NCI-H526 treated with DMSO at 0.1 percent for 48 hours (cell line): ENCODE results near the gene PPHLN1.

ENCODE experiments used
- DNase-seq: peaks from one replicate; lab custom pipeline; 2025; lab: John Stamatoyannopoulos, UW

PPHLN1 gene, protein sequence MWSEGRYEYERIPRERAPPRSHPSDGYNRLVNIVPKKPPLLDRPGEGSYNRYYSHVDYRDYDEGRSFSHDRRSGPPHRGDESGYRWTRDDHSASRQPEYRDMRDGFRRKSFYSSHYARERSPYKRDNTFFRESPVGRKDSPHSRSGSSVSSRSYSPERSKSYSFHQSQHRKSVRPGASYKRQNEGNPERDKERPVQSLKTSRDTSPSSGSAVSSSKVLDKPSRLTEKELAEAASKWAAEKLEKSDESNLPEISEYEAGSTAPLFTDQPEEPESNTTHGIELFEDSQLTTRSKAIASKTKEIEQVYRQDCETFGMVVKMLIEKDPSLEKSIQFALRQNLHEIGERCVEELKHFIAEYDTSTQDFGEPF

DNA sequence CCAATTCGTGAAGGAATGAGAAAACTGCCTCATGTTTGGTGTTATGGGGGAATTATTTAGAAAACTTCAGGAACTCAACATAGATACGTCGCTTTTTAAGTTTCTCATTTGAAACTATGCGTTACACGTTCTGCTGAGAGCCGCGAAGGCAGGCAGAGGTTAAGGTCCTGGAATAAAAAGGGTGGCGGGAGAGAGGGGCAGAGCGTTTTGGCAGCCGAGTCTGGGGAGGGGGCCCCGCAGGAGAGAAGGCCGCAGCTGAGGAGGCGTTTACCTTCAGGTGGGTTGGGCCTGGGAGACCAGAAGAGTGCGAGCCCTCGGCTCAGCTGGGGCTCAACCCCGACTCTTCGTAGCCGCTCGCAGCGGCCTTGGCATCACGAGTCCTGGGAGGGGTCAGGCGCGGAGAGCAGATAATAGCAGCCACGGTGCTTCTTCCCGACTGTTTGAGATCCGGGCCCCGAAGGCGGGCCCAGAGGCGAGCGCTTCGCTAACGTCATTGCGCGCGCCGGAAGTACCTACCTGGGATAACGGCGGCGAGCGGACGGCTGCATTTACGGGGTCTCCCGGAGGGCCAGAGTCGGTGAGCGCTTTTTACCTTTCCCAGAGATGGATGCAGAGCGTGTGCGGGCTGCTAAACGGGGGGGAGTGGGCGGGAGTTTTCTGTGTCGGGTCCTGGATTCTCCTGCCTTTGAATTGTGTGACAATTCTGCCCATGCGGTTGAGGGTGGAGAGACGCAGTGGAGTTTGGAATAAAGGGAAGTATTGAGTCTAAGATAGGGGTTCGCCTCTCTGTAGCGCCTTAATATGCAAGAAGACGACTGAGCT, at the start of gene PPHLN1, which contains the start of gene ZCRB1:
PPHLN1 (plus strand) TSS at position 515 of the 822 bp plus-strand sequence. CDS start 9,736 bp downstream, outside the sequence.
ZCRB1 (minus strand) TSS at position 442 of the 822 bp plus-strand sequence. CDS start 1,992 bp downstream, outside the sequence.
- DNase-seq, result peak; percentile 87

DNA sequence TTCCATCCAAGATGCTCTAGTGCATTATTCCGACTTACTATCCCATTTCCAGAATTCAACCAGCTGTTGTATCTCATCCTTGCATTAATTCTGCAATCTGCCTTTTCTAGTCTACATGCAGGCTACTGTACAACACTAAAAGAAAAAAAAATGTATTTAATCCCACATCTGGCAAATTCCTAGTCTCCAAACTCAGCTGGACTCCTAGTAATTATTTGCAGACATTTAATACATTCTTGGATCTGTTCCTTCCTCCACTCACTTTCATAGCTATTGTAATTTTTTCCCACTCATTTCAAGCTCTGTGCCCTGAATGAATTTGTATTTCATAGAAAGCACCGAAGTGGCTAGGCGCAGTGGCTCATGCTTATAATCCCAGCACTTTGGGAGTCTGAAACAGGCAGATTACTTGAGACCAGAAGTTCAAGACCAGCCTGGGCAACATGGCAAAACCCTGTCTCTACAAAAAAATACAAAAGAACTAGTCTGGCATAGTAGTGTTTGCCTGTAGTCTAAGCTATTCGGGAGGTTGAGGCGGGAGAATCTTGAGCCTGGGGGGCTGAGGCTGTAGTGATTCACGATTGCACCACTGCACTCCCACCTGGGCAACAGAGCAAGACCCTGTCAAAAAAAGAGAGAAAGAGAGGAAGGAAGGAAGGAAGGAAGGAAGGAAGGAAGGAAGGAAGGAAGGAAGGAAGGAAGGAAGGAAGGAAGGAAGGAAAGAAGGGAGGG, 48.4 kb upstream of the PPHLN1 start:
- no peak for DNase-seq

DNA sequence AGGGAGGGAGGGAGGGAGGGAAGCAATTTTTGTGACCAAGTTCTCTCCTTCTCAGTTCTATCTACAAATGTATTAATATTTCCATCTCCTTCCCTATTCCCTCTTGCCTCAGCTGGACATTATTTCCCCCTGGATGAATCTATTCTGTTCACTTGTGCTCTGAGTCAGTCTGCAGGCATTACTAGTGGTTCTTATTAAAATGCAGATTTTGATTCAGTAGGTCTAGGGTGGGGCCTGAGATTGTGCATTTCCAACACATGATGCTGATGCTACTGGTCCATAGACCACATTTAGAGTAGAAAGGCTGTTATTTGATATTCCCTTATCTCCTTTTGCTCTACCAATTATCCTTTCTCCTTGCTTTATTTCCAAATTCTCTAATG, 47.8 kb upstream of the PPHLN1 start:
- no peak for DNase-seq

DNA sequence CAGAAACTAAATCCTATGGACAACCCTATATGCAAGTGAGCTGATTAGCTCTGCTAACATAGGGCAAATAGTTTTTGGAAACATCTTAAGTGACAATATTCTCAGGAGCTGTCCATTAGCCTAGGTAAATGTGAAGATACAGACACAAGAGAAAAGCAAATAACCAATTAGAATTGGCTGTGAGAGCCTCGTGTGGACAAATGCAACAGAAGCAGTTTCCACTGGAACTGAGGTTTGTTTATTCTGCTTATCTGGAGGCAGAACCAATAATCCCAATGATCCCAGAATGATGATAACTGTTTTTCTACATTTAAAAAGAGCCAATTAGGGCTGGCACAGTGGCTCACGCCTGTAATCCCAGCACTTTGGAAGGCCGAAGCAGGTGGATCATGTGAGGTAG, 44.7 kb upstream of the PPHLN1 start:
- DNase-seq, result no peak

DNA sequence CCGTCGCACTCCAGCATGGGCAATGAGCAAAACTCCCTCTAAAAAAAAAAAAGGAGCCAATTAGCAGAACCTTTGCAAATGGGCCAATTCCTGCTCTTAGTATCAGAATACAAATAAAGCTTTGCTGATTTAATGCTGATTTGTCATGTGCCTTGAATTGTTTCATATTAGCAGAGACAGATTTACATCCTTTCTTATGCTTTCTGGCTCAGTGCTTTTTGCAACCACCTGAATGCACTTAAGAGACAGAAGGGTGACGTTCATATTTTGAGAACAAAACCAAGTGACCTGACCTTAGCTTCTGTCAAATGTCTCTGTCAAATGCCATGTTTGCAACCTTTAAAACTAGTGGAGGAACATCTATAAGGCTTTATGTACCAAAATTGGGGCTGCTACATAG, 44.1 kb upstream of the PPHLN1 start:
- no peak for DNase-seq

DNA sequence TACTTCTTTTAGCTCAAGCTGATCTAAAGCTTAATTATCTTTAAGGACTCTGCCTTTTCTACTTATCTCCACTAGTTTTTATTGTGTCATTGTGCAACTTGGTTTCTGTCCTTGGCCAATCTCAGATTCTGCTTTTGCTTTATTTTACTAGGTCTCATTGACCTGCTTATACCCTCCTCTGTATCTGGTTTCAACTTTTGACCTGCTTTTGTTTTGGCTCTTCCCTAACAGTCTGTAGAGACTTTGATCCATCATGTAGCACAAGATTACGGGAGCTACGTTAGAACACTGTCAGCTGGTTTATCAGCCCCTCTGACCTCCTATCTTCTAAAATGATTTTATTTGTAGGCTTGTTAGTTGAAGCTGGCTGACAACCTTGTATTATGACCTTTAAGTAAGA, 43.7 kb upstream of the PPHLN1 start:
- DNase-seq, result no peak

DNA sequence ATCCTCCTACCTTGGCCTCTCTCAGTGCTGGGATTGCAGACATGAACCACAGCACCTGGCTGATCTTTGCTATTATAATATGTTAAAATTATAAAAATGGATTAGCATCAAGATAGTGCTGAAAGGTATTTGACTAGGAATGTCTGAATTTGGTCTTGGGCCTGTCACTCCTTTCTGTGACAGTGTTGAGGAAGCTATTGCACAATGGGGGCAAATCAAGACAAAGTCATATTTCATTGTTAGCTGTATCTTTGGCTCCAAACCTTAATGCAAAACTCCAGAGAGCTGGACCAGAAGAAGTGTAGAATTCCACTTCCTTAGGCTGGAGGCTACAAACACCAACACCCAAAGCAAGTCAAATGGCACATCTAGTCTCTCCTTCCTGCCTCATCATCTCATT, 42.2 kb upstream of the PPHLN1 start:
- no peak for DNase-seq

DNA sequence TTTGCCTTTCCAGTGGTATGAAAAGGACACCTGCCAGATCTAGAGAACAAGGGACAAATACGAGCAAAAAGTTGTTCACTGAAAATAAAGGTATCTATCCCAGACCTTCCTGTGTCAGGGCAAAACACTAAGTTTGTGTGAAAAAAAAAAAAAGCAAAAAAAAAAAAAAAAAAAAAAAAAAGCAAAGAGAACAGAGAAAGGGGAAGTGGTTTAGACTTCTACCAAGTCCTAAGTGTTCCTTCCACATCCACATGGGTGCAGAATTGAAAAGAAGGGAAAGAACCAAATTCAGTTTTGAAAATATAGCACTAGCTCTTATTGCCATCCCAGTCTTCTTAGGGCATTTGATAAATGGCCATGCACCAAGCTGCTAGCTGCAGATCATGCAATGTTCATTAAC, 41.8 kb upstream of the PPHLN1 start:
- no peak for DNase-seq

DNA sequence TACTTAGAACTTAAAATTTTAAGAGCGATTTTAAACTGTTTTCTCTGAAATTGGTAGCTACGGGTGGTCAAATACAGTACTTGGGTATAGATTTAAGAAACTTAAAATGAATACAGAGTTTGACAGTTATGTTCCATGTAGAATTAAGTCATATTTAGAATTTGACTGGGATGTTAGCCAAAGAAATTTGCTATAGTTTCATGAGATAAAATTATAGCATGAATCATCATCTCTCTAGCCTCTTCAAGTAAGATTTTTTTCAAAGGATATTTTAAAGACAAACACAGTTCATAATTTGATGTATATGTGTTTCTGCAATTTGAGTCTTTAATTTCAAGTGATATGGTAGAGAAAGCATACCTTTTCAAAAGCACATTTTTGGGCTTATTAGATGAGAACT, 41.1 kb upstream of the PPHLN1 start:
- no peak for DNase-seq

DNA sequence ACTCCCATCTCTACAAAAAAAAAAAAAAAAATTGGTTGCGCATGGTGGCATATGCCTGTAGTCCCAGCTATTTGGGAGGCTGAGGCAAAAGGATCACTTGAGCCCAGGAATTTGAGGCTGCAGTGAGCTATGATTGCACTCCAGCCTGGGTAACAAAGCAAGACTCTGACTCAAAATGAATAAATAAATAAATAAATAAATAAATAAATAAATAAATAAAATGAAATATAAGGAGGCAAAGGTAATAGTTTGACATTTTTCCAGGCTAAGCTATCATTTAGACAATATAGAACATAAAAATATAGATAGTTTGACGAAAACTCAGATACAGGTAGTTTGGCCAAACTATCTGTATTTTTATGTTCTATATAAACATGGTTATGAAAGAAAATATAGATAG, 40.5 kb upstream of the PPHLN1 start:
- no peak for DNase-seq

DNA sequence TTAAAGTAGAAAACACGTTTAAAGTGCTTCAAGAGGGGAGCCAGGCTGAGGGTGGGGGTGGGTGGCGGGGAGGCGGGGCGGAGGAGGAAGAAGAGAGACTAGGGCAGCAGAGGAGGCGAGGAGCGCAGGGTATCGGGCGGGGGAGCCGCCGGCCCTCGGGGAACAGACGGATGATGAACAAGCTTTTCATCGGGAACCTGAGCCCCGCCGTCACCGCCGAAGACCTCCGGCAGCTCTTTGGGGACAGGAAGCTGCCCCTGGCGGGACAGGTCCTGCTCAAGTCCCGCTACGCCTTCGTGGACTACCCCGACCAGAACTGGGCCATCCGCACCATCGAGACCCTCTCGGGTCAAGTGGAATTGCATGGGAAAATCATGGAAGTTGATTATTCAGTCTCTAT, 39.2 kb upstream of the PPHLN1 start:
- DNase-seq, result no peak

DNA sequence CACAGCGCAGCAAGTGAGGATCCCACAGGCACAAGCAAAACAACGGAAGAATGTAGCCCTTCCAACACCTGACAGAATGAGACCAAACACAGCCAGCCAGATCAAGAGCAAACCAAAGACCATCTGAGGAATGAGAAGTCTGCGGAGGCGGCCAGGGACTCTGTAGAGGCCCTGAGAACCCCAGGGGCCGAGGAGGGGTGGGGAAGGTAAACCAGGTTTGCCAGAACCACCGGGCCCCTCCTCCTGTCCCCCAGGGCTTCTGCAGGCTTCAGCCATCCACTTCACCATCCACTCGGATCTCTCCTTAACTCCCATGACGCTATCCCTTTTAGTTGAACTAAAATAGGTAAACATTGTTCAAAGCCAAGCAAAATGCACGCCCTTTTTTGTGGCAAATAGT, 37.4 kb upstream of the PPHLN1 start:
- DNase-seq, result no peak

DNA sequence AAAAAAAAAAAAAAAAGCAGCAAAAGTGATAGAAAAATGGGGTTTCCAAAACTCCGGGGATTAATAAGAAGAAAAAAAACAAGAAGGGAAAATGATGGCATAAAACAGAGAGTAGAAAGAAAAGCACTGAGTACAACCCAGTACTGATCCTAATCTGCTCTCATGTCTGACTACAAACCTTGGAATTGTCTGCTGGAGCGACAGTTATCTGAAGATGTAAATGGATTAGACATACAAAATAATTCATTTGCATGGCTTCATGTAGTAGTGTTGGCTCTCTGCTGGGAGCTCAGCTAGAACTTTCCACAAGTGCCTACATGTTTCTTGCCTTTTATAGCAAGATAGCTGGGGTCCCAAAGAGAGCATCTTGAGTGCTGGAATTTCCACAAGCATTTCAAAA, 34.3 kb upstream of the PPHLN1 start:
- peak; percentile 15 for DNase-seq

DNA sequence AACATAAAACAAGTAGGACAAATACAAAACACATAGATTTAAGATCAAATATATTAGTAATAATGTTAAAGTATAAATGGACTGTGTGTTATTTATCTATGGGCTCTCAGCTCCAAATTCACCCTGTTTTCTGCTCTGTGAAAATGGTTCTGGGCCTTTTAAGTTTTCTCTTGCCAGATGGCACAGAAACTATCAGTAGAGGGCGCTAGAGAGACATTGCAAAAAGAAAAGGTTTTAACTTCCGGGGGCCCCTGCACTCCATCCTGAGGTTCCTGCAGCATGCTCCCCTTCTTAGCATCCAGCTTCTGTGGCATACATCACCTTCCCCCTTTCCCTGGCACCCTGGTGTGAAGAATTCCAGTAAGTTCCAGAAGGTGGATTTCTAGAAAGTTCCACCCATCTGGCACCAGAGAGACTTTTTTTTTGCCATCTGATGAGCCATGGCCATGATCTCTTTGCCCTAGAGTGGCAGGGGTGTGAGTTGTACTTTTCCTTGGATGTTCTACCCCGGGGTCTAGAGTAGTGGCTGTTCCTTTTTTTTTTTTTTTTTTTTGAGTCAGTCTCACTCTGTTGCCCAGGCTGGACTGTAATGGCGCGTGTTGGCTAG, 29.4 kb upstream of the PPHLN1 start:
- DNase-seq, result no peak

DNA sequence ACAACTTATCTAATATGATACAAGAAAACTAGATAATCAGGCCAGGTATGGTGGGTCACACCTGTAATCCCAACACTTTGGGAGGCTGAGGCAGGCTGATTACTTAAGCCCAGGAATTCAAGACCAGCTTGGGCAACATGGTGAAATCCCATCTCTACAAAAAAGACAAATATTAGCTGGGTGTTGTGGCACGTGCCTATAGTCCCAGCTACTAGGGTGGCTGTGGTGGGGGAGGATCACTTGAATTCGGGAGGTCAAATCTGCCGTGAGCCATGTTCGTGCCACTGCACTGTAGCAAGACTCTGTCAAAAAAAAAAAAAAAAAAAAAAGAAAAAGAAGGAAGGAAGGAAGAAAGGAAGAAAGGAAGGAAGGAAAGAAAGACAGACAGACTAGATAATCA, 27.1 kb upstream of the PPHLN1 start:
- DNase-seq, result no peak

DNA sequence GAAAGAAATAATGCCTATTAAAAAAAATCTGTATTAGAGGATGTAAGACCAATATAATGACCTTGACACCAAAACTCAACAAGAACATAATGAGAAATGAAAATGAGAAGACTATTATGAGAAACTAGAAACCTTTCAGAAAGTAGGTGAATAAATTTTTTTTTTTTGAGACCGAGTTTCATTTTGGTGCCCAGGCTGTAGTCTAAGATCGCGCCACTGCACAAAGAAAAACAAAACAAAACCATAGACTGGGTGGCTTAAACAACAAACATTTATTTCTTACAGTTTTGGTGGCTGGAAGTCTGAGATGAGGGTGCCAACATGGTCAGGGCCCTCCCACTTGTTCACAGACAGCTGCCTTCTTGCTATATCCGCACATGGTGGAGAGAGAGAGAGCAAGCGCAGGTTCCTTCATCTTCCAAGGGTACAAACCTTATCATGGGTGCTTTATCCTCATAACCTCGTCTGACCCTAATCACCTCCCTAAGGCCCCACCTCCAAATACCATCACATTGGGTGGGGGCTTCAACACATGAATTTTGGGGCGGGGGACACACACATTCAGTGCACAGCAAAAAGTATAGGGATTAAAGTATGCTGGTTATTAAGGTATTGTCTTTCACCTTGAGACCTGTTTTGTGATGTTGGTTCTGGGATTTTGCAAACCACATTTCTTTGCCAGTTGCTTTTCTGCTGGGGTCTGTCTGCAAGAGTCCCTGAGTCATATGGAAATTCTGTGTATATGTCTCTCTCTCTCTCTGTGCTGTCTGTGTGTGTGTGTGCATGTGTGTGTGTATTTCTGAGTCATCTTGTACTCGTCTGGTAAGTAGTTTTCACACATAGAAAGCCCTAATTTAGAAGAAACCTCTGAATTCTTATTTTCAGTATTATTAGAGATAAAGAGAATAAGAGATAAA, 26.3 kb upstream of the PPHLN1 start:
- DNase-seq, result no peak

DNA sequence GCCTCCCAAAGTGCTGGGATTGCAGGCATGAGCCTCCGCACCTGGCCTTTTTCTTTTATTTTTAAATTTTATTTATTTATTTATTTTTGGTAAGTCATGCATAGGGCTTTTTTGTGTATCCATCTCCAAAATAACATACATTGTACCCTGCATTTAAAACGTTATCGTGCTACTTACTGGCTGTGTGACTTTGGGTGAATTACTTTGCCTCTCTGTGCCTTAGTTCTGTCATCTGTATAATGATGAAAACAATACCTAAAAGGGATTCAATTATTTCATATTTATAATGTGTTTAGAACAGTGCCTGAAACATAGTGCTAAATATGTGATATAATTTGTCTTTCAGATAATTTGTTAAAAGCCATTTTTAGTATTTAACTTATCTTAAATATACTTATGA, 19.7 kb upstream of the PPHLN1 start:
- DNase-seq, result no peak

DNA sequence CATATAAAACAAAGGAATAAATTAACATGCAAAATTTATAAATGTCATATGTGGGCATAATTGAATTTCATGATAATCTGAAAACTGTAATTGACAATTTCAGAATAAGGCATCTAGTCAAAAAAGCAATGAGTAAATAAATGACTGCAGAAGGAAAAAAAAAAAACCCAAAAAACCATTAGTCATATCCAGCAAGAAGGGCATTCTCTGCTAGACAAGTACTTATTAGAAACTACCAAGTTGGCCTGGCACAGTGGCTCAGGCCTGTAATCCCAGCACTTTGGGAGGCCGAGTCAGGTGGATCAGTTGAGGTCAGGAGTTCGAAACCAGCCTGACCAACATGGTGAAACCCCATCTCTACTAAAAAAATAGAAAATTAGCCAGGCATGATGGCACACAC, 17.6 kb upstream of the PPHLN1 start:
- DNase-seq, result no peak

DNA sequence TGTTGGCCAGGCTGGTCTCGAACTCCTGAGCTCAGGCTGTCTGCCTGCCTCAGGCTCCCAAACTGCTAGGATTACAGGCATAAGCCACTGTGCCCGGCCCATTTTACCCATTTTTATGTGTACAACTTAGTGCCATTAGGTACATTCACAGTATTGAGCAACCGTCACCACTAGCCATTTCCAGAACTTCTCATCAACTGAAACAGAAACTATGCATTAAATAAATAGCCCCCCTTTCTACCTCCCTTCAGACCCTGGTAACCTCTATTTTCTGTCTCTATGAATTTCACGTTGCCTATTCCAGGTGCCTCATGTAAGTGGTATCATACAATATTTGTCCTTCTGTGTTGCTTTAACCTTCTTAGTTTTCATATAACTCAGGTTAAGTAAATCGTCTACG, 16.0 kb upstream of the PPHLN1 start:
- no peak for DNase-seq

DNA sequence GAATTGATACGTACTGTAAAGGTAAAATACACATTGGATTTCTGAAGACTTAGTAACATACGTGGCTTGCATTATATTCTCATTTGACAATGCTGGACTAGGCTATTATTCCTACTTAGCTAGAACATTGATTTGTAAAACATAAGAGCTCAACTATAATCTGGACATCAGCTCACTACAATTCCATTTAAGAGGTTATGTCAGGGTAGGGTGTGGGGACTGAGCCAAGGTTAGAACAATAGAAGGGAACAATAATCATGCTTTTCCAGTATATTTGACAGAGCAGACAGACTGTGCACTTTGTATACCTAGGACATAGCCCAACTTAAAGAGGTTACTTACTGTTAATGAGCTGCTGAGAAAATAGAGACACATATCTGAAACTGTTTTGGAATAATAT, 10.9 kb upstream of the PPHLN1 start:
- DNase-seq, result no peak

DNA sequence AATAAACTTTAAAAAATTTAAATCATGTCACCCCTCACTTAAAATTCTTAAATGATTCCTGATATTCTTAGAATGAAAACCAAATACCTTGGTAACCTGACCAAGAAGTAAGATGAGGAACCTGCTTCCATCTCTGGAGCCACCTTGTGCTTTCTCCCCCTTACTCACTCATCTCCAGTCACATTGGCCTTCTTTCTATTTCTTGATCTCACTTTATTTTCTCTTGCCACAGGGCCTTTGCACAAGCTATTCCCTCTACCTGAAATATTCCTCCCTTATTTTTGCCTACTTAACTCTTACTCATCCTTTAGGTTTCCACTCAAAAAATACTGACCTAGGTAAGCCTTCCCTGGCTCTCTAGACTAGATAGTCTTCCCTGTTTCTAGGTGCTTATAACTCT, 5.2 kb upstream of the PPHLN1 start:
- DNase-seq, result no peak
